Epithelial cell of proximal tubule (primary cell): ENCODE results near the gene TRIM54. TPM values are rescaled to one million over a fixed set of nuclear protein-coding genes. Genes with fewer than 3 reads are reported as not detected.

Experiments used
- DNase-seq: peaks from one replicate; pipeline ENCODE4 v3.0.0-alpha.2; 2011; ENCODE audit warnings: low read depth
- H3K4me3 ChIP-seq: 2 replicates; pipeline ENCODE4 v1.5.1; 2011; ENCODE audit warnings: low read depth, mild to moderate bottlenecking, low read length
- CTCF ChIP-seq: conservative IDR thresholded peaks from 2 replicates; pipeline ENCODE4 v1.5.1; 2012; ENCODE audit warnings: low read depth, mild to moderate bottlenecking, low read length
- total RNA-seq: library from RNA; depleted of rRNA; stranded (reverse); fragments of >200 nt; gene quantifications from 2 replicates; pipeline ENCODE4 v1.2.3, GENCODE V29; 2015

The TRIM54 gene
- total RNA-seq, 1 donor from 2014 or later: 1.5 TPM

- no peak for TF ChIP-seq CTCF
- DNase-seq: no peak
- no peak overlapping the region for H3K4me3 ChIP-seq
Observed at GRCh38 chr2:27240406-27240805, 41.8 kb upstream of the TRIM54 start.

GRCh38 chr2:27241761-27242613 is 40.2 kb upstream of the TRIM54 start:
- DNase-seq: no peak
- no peak overlapping the region for H3K4me3 ChIP-seq
- TF ChIP-seq CTCF: no peak

GRCh38 chr2:27242614-27242951 is 39.6 kb upstream of the TRIM54 start:
- no peak for TF ChIP-seq CTCF
- no peak for DNase-seq
- H3K4me3 ChIP-seq: no peak overlapping the region

GRCh38 chr2:27243391-27244130 is 38.7 kb upstream of the TRIM54 start:
- no peak for TF ChIP-seq CTCF
- no peak overlapping the region for H3K4me3 ChIP-seq
- no peak for DNase-seq

- no peak overlapping the region for H3K4me3 ChIP-seq
- DNase-seq: no peak
- TF ChIP-seq CTCF: no peak
Observed at GRCh38 chr2:27245116-27245515, 37.1 kb upstream of the TRIM54 start.

GRCh38 chr2:27245626-27246025 is 36.6 kb upstream of the TRIM54 start:
- H3K4me3 ChIP-seq: no peak overlapping the region
- no peak for TF ChIP-seq CTCF
- no peak for DNase-seq

- TF ChIP-seq CTCF: no peak
- DNase-seq: no peak
- H3K4me3 ChIP-seq: no peak overlapping the region
Observed at GRCh38 chr2:27247893-27248292, 34.3 kb upstream of the TRIM54 start.
